Measurements from ENCODE around the gene KAT6B.

The KAT6B gene

GRCh38 chr10:75012471-75012870 is 186.1 kb downstream of the KAT6B start:
- in situ Hi-C loops (cut with MboI; ENCODE audit: low pct_unique_long_range_greater_than_20kb, low sequenced_read_pairs, unreplicated experiment): loop anchor here (25.0 kb wide), 1 partner anchor 275 kb away; no protein-coding TSS in a partner anchor
- no peak for TF ChIP-seq CTCF (IDR thresholded peaks at IDR 0.05; ENCODE audit: extremely low read depth, insufficient read depth, missing control alignments)
- DNase-seq (ENCODE audit: low spot score): no peak

- DNase-seq (ENCODE audit: low spot score): no peak
- in situ Hi-C loops (cut with MboI; ENCODE audit: low pct_unique_long_range_greater_than_20kb, low sequenced_read_pairs, unreplicated experiment): loop anchor here (25.0 kb wide), 1 partner anchor 276 kb away; no protein-coding TSS in a partner anchor
- TF ChIP-seq CTCF (IDR thresholded peaks at IDR 0.05; ENCODE audit: extremely low read depth, insufficient read depth, missing control alignments): no peak
These were observed 186.6 kb downstream of the KAT6B start for GRCh38 chr10:75013007-75013406.

- no peak for TF ChIP-seq CTCF (IDR thresholded peaks at IDR 0.05; ENCODE audit: extremely low read depth, insufficient read depth, missing control alignments)
- in situ Hi-C loops (cut with MboI; ENCODE audit: low pct_unique_long_range_greater_than_20kb, low sequenced_read_pairs, unreplicated experiment): loop anchor here (25.0 kb wide), 1 partner anchor 276 kb away; no protein-coding TSS in a partner anchor
- DNase-seq (ENCODE audit: low spot score): no peak
These were observed 187.1 kb downstream of the KAT6B start for GRCh38 chr10:75013522-75013921.

GRCh38 chr10:75014516-75015230 is 188.3 kb downstream of the KAT6B start:
- DNase-seq (ENCODE audit: low spot score): no peak
- TF ChIP-seq CTCF (IDR thresholded peaks at IDR 0.05; ENCODE audit: extremely low read depth, insufficient read depth, missing control alignments): no peak
- in situ Hi-C loops (cut with MboI; ENCODE audit: low pct_unique_long_range_greater_than_20kb, low sequenced_read_pairs, unreplicated experiment): loop anchor here (25.0 kb wide), 1 partner anchor 277 kb away; no protein-coding TSS in a partner anchor

- in situ Hi-C loops (cut with MboI; ENCODE audit: low pct_unique_long_range_greater_than_20kb, low sequenced_read_pairs, unreplicated experiment): loop anchor here (25.0 kb wide), 1 partner anchor 278 kb away; no protein-coding TSS in a partner anchor
- DNase-seq (ENCODE audit: low spot score): no peak
- no peak for TF ChIP-seq CTCF (IDR thresholded peaks at IDR 0.05; ENCODE audit: extremely low read depth, insufficient read depth, missing control alignments)
These were observed 189.0 kb downstream of the KAT6B start for GRCh38 chr10:75015442-75015841.

GRCh38 chr10:75016325-75016724 is 189.9 kb downstream of the KAT6B start:
- no peak for DNase-seq (ENCODE audit: low spot score)
- TF ChIP-seq CTCF (IDR thresholded peaks at IDR 0.05; ENCODE audit: extremely low read depth, insufficient read depth, missing control alignments): no peak
- in situ Hi-C loops (cut with MboI; ENCODE audit: low pct_unique_long_range_greater_than_20kb, low sequenced_read_pairs, unreplicated experiment): loop anchor here (25.0 kb wide), 1 partner anchor 279 kb away; no protein-coding TSS in a partner anchor
